ENCODE data around the gene ERBB4.

Gene ERBB4

DNA sequence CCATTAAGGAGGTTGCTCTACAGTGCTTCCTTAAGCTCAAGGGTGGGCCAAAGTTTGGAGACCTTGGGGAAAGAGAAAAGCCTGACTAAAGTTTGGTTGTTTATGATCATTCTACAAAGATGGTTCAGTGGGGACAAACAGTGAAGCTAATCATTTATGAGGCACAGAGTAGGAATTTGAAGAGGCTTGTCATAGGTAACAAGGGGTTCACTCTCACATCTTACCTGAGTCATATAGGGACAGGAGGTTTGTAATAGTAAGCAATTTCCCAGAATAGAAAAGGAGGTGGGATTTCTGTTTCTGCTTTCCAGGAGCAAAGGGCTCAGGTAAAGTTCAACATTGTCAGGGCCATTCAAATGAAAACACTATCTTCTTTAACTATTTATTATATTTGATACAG is 1194.3 kb downstream of the ERBB4 start:
- DNase-seq (ENCODE audit: low spot score): no peak

- no peak for DNase-seq (ENCODE audit: low spot score)
Observed at GRCh38 chr2:211333377-211333776, 1205.2 kb downstream of the ERBB4 start.

DNA sequence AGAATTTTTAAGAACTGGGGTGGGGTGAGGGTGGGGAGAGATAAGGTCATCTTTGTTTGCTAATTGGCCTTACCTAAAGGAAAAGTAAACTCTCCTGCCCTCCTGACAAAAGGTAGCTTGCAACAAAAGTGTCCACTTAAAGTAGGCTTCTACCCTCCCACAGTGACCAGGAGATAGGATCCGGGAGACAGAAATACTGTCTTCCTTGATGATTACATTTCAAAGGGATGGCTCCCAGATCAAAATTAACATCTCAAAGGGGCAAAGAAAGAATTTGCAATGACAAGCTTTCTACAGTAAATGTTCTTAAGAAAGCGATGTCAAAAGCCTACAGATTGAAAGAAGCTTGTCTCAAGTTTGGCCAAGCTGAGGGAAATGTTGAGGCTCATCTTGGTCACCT is 1206.9 kb downstream of the ERBB4 start:
- no peak for DNase-seq (ENCODE audit: low spot score)

- DNase-seq (ENCODE audit: low spot score): no peak
Observed at GRCh38 chr2:211329882-211330281, 1208.7 kb downstream of the ERBB4 start.

DNA sequence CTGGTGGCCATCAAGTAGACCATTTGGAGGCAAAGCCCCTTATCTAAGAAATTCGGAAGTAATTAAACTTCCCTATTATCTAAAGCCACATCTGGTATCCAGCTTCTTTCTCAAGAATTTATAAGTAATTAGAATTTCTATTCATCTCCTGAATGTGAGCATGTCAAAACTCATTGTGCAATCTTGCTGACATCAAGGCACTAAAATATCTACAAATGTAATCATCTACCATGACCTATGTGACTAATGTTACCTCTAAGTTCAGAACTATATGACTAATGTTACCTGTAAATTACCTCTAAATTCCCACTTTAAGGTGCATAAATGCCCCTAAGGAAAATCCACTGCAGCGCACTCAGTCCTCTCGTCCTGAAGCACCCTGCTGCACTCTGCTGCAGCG is 1209.2 kb downstream of the ERBB4 start:
- no peak for DNase-seq (ENCODE audit: low spot score)

GRCh38 chr2:211328126-211328525 is 1210.5 kb downstream of the ERBB4 start:
- DNase-seq (ENCODE audit: low spot score): no peak
